ENCODE results near the gene TRAF2. TPM values are rescaled to one million over a fixed set of nuclear protein-coding genes. Genes with fewer than 3 reads are reported as not detected.

TRAF2 gene
- total RNA-seq, 2 donors from 2014 or later = 45.9 to 55.1 TPM

DNA sequence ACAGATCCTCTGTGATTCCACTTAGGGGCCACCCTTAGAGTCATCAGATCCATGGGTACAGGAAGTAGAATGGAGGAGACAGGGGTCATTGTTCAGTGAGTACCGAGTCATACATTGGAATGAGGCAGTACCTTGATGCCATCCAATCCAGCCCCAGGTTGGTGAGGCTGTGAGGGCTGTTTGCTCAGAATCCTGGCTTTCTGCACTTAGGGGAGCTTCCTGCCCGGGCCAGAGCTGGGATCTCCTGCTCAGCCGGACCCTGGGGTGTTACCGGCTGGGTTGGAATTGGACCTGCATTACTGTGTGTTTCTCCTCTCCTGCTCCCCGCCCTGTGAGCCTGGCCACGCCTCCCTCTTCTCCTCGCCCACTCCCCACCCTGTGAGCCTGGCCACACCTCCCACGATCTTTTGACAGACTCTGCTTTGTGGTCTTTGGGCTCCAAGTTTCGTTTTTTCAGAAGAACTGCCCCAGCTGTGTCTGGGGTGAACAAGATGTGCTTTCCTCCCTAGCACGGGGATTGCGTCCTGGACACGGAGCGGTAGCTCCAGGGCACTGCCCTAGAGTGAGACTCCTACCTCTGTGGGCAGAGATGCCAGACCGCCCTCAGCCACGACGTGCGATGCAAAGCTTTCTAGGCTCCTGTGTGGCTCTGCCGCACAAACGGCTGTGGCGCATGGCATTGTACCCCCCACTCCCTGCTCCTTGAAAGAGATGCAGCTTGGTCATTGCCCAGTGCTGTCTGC is 15.4 kb downstream of the TRAF2 start:
- peak overlapping the region; percentile 75 for H3K27ac Mint-ChIP-seq
- H3K36me3 ChIP-seq (ENCODE audit: control insufficient read depth, insufficient read depth, low read length) = peaks cover 73% of the 10 kb centered on the region
- no peaks in the 10 kb centered on the region for H3K4me1 Mint-ChIP-seq
- no peaks in the 10 kb centered on the region for H3K4me1 ChIP-seq (ENCODE audit: control insufficient read depth, insufficient read depth, low read length)
- H3K4me3 ChIP-seq (ENCODE audit: low read length) = no peak overlapping the region
- H3K9ac ChIP-seq (ENCODE audit: extremely low read depth, low read length, poor library complexity, severe bottlenecking) = no peak overlapping the region
- peaks cover 61% of the 10 kb centered on the region for H3K36me3 Mint-ChIP-seq (ENCODE audit: low read depth)
- no peaks in the 10 kb centered on the region for H3K27me3 ChIP-seq (ENCODE audit: control insufficient read depth, insufficient read depth, low read length, poor library complexity, severe bottlenecking)
- no peak overlapping the region for H3K4me3 Mint-ChIP-seq
- no peaks in the 10 kb centered on the region for H3K9me3 Mint-ChIP-seq
- TF ChIP-seq, protein P1, sequence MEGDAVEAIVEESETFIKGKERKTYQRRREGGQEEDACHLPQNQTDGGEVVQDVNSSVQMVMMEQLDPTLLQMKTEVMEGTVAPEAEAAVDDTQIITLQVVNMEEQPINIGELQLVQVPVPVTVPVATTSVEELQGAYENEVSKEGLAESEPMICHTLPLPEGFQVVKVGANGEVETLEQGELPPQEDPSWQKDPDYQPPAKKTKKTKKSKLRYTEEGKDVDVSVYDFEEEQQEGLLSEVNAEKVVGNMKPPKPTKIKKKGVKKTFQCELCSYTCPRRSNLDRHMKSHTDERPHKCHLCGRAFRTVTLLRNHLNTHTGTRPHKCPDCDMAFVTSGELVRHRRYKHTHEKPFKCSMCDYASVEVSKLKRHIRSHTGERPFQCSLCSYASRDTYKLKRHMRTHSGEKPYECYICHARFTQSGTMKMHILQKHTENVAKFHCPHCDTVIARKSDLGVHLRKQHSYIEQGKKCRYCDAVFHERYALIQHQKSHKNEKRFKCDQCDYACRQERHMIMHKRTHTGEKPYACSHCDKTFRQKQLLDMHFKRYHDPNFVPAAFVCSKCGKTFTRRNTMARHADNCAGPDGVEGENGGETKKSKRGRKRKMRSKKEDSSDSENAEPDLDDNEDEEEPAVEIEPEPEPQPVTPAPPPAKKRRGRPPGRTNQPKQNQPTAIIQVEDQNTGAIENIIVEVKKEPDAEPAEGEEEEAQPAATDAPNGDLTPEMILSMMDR (conservative IDR thresholded peaks at IDR 0.05) = no peak
- no peak for DNase-seq
- 89 to 91% methylated on average over 15 to 20 of the region's 20 CpGs for WGBS, 2 experiments (ENCODE audit: insufficient coverage in 1 of 2, insufficient read length in 1 of 2)
- H3K27ac ChIP-seq (ENCODE audit: low read depth, low read length) = no peak overlapping the region
- H3K9me3 ChIP-seq (ENCODE audit: control insufficient read depth, low read length) = no peaks in the 10 kb centered on the region
- H3K27me3 Mint-ChIP-seq (ENCODE audit: insufficient read depth) = no peaks in the 10 kb centered on the region

DNA sequence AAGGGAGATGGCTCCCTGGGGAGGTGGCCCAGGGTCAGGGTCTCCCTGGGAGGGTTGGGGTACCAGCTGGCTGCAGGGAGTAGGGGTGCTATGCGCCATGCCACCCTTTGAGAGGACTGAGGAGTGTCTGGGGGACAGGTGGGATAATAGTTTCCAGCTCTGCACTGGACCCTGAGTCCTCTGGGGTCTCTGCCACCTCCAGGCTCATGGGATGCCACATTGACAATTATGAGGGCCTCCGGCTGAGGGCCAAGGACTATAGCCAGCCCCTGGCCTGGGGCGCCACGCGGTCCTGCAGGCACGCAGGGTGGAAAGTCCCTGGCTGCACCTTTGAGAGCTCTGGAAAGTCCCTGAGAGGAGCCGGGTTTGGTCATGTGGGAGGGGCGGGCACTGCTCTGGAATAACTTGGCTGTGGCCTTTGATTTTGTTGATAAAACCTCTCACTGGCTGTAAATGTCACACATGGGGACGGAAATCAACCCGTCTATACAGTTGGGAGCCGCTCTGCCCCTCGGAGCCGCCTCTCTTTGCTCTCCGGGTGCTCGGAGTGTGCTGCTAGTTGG is 16.0 kb downstream of the TRAF2 start:
- no peak for DNase-seq
- Histone ChIP-seq H3K4me1 (ENCODE audit: control insufficient read depth, insufficient read depth, low read length) (no peaks in the 10 kb centered on the region), H3K9ac (ENCODE audit: extremely low read depth, low read length, poor library complexity, severe bottlenecking) (no peak overlapping the region), H3K4me3 (ENCODE audit: low read length) (no peak overlapping the region), H3K27me3 (ENCODE audit: control insufficient read depth, insufficient read depth, low read length, poor library complexity, severe bottlenecking) (no peaks in the 10 kb centered on the region), H3K9me3 (ENCODE audit: control insufficient read depth, low read length) (no peaks in the 10 kb centered on the region), H3K36me3 (ENCODE audit: control insufficient read depth, insufficient read depth, low read length) (peaks cover 80% of the 10 kb centered on the region), H3K27ac (ENCODE audit: low read depth, low read length) (no peak overlapping the region)
- TF ChIP-seq, protein P1 (conservative IDR thresholded peaks at IDR 0.05) = no peak
- H3K27me3 Mint-ChIP-seq (ENCODE audit: insufficient read depth) = no peaks in the 10 kb centered on the region
- no peak overlapping the region for H3K27ac Mint-ChIP-seq
- H3K4me3 Mint-ChIP-seq = no peak overlapping the region
- H3K9me3 Mint-ChIP-seq = no peaks in the 10 kb centered on the region
- peaks cover 66% of the 10 kb centered on the region for H3K36me3 Mint-ChIP-seq (ENCODE audit: low read depth)
- 95 to 99% methylated on average over 11 to 15 of the region's 15 CpGs for WGBS, 2 experiments (ENCODE audit: insufficient coverage in 1 of 2, insufficient read length in 1 of 2)
- H3K4me1 Mint-ChIP-seq = no peaks in the 10 kb centered on the region

DNA sequence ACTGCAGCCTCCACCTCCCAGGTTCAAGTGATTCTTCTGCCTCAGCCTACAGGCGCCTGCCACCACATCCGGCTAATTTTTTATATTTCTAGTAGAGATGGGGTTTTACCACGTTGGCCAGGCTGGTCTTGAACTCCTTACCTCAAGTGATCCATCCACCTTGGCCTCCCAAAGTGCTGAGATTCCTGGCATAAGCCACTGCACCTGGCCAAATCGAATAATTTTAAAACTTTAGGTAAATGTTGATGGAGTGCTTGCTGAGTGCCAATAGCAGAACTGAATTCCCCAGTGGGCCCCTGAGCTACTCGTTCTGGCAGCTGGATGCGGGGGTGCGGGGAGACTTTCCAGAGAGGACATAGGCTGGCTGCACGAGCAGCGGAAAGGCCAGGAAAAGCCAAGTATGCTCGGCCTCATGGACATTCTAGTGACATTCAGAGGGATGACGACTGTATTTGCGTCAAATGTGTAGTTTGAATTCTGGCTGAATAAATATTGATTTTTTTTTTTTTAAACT is 16.8 kb downstream of the TRAF2 start:
- H3K27ac ChIP-seq (ENCODE audit: low read depth, low read length) = no peak overlapping the region

More for the DNA sequence above, 16.8 kb downstream of the TRAF2 start:
- no peak overlapping the region for H3K4me3 Mint-ChIP-seq
- peaks cover 73% of the 10 kb centered on the region for H3K36me3 Mint-ChIP-seq (ENCODE audit: low read depth)
- no peaks in the 10 kb centered on the region for H3K4me1 Mint-ChIP-seq
- TF ChIP-seq, protein P1 (conservative IDR thresholded peaks at IDR 0.05) = no peak
- H3K27ac Mint-ChIP-seq = no peak overlapping the region
- Histone ChIP-seq H3K9ac (ENCODE audit: extremely low read depth, low read length, poor library complexity, severe bottlenecking) (no peak overlapping the region), H3K4me3 (ENCODE audit: low read length) (no peak overlapping the region), H3K9me3 (ENCODE audit: control insufficient read depth, low read length) (no peaks in the 10 kb centered on the region), H3K36me3 (ENCODE audit: control insufficient read depth, insufficient read depth, low read length) (peaks cover 87% of the 10 kb centered on the region), H3K27me3 (ENCODE audit: control insufficient read depth, insufficient read depth, low read length, poor library complexity, severe bottlenecking) (no peaks in the 10 kb centered on the region), H3K4me1 (ENCODE audit: control insufficient read depth, insufficient read depth, low read length) (no peaks in the 10 kb centered on the region)
- WGBS, 2 experiments (ENCODE audit: insufficient coverage in 1 of 2, insufficient read length in 1 of 2) = 93% methylated on average over 11 to 12 of the region's 12 CpGs
- no peaks in the 10 kb centered on the region for H3K9me3 Mint-ChIP-seq
- H3K27me3 Mint-ChIP-seq (ENCODE audit: insufficient read depth) = no peaks in the 10 kb centered on the region
- DNase-seq = no peak

All from endodermal cell (in vitro differentiated cells).